Thymus (tissue), 11 donors: ENCODE data around the gene IL1RAPL1. TPM values are rescaled to one million over a fixed set of nuclear protein-coding genes. Genes with fewer than 3 reads are reported as not detected.

Experiments used
- DNase-seq, 9 donors: peaks; one replicate each; pipeline ENCODE4 v3.0.0-alpha.2; 2013; ENCODE audit warnings: low spot score in 9 of 9, low read depth in 6 of 9, missing footprints in 1 of 9
- H3K27ac ChIP-seq, 2 donors: one replicate each; pipeline ENCODE4 v1.5.1; 2013; ENCODE audit warnings: control low read depth in 1 of 2, low read depth in 1 of 2, low read length in 1 of 2, mild to moderate bottlenecking in 1 of 2, moderate library complexity in 1 of 2
- H3K27me3 ChIP-seq, 2 donors: one replicate each; pipeline ENCODE4 v1.5.1; 2013; ENCODE audit warnings: low read length in 1 of 2; ENCODE audit not compliant: control insufficient read depth in 2 of 2, insufficient read depth in 1 of 2
- H3K36me3 ChIP-seq, 2 donors: one replicate each; pipeline ENCODE4 v1.5.1; 2013; ENCODE audit warnings: low read length in 1 of 2, mild to moderate bottlenecking in 1 of 2, moderate library complexity in 1 of 2; ENCODE audit not compliant: control insufficient read depth in 2 of 2, insufficient read depth in 2 of 2
- H3K4me1 ChIP-seq, 2 donors: one replicate each; pipeline ENCODE4 v1.5.1; 2013; ENCODE audit warnings: low read length in 2 of 2; ENCODE audit not compliant: control insufficient read depth in 2 of 2, insufficient read depth in 2 of 2
- H3K4me3 ChIP-seq, 2 donors: one replicate each; pipeline ENCODE4 v1.5.1; 2013; ENCODE audit warnings: low read length in 2 of 2, control low read depth in 1 of 2, mild to moderate bottlenecking in 1 of 2
- H3K9me3 ChIP-seq, 2 donors: one replicate each; pipeline ENCODE4 v1.5.1; 2013; ENCODE audit warnings: low read length in 1 of 2, mild to moderate bottlenecking in 1 of 2; ENCODE audit not compliant: control insufficient read depth in 2 of 2, insufficient read depth in 1 of 2
- WGBS: extraction: QIAGEN DNeasy Blood & Tissue Kit; methylation state at CpG from one replicate; pipeline ENCODE4 v1.1.7; 2013; 5-methylcytosine and 5-hydroxymethylcytosine counted together
- polyA plus RNA-seq: library from polyadenylated mRNA; stranded (reverse); fragments of 200-250 nt; gene quantifications from one replicate; pipeline ENCODE4 v1.2.3, GENCODE V29; 2013
- total RNA-seq: library from RNA; stranded (reverse); fragments of 120-200 nt; gene quantifications from one replicate; pipeline ENCODE4 v1.2.4, GENCODE V29; 2013
- donor health status: healthy.

Gene IL1RAPL1
- total and polyA plus RNA-seq, 2 donors: 0.02 to 0.33 TPM

GRCh38 chrX:28584025-28584424 is 3.2 kb upstream of the IL1RAPL1 start:
- H3K27me3 ChIP-seq: peaks cover 0 to 13% of the 10 kb centered on the region in 2 donors
- H3K9me3 ChIP-seq: no peaks in the 10 kb centered on the region
- no peak overlapping the region for H3K4me3 ChIP-seq
- no peak overlapping the region for H3K27ac ChIP-seq
- H3K4me1 ChIP-seq: no peaks in the 10 kb centered on the region
- no peaks in the 10 kb centered on the region for H3K36me3 ChIP-seq
- DNase-seq: no peak

- DNase-seq: no peak
- 18% methylated on average over 10 of the region's 10 CpGs for WGBS
- no peak overlapping the region for H3K27ac ChIP-seq
- no peak overlapping the region for H3K4me3 ChIP-seq
- peaks cover 0 to 13% of the 10 kb centered on the region in 2 donors for H3K27me3 ChIP-seq
- H3K9me3 ChIP-seq: no peaks in the 10 kb centered on the region
- H3K36me3 ChIP-seq: no peaks in the 10 kb centered on the region
- no peaks in the 10 kb centered on the region for H3K4me1 ChIP-seq
Observed at GRCh38 chrX:28585767-28586166, 1.5 kb upstream of the IL1RAPL1 start.

DNA sequence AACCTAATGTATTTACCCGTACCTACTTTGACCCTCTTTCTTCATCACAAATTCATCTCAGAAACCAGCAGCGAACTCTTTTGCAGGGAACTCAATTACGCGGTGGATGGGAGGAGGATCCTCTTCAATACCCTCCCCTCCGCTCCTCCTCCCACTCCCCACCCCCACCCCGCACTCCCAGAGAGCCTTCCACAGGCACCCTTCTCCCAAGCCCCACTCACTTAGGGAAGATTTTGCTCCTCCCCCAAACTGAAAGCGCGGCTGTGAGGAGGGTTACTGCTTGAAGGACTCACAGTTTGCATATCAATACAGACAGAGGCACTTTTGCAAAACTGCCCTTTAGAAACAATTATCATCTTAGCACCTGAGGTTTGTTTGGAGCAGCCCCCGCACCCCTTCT is 960 bp upstream of the IL1RAPL1 start:
- Histone ChIP-seq H3K27me3 (peaks cover 0 to 13% of the 10 kb centered on the region in 2 donors), H3K36me3 (no peaks in the 10 kb centered on the region), H3K9me3 (no peaks in the 10 kb centered on the region), H3K4me1 (no peaks in the 10 kb centered on the region), H3K4me3 (no peak overlapping the region), H3K27ac (no peak overlapping the region)
- 5% methylated on average over 9 of the region's 9 CpGs for WGBS
- DNase-seq: no peak

- Histone ChIP-seq H3K9me3 (no peaks in the 10 kb centered on the region), H3K27ac (no peak overlapping the region), H3K36me3 (no peaks in the 10 kb centered on the region), H3K4me1 (no peaks in the 10 kb centered on the region), H3K4me3 (no peak overlapping the region), H3K27me3 (peaks cover 0 to 13% of the 10 kb centered on the region in 2 donors)
- 91% methylated on average over 5 of the region's 5 CpGs for WGBS
- DNase-seq: no peak
Observed at GRCh38 chrX:28589046-28589445, 1.8 kb downstream of the IL1RAPL1 start.

GRCh38 chrX:28590396-28590795 is 3.1 kb downstream of the IL1RAPL1 start:
- H3K36me3 ChIP-seq: no peaks in the 10 kb centered on the region
- no peaks in the 10 kb centered on the region for H3K4me1 ChIP-seq
- H3K27ac ChIP-seq: no peak overlapping the region
- no peak for DNase-seq
- 95% methylated on average over 2 of the region's 2 CpGs for WGBS
- H3K9me3 ChIP-seq: no peaks in the 10 kb centered on the region
- peaks cover 0 to 12% of the 10 kb centered on the region in 2 donors for H3K27me3 ChIP-seq
- no peak overlapping the region for H3K4me3 ChIP-seq

- 98% methylated on average over 7 of the region's 7 CpGs for WGBS
- H3K27ac ChIP-seq: no peak overlapping the region
- H3K4me1 ChIP-seq: no peaks in the 10 kb centered on the region
- H3K4me3 ChIP-seq: no peak overlapping the region
- H3K27me3 ChIP-seq: peaks cover 0 to 2% of the 10 kb centered on the region in 2 donors
- H3K36me3 ChIP-seq: no peaks in the 10 kb centered on the region
- no peaks in the 10 kb centered on the region for H3K9me3 ChIP-seq
- no peak for DNase-seq
Observed at GRCh38 chrX:28591542-28591941, 4.3 kb downstream of the IL1RAPL1 start.

GRCh38 chrX:28595346-28595745 is 8.1 kb downstream of the IL1RAPL1 start:
- no peak overlapping the region for H3K4me3 ChIP-seq
- no peak overlapping the region for H3K27ac ChIP-seq
- WGBS: 91% methylated on average over 3 of the region's 3 CpGs
- H3K27me3 ChIP-seq: no peaks in the 10 kb centered on the region
- no peaks in the 10 kb centered on the region for H3K36me3 ChIP-seq
- no peaks in the 10 kb centered on the region for H3K9me3 ChIP-seq
- no peaks in the 10 kb centered on the region for H3K4me1 ChIP-seq
- DNase-seq: no peak

DNA sequence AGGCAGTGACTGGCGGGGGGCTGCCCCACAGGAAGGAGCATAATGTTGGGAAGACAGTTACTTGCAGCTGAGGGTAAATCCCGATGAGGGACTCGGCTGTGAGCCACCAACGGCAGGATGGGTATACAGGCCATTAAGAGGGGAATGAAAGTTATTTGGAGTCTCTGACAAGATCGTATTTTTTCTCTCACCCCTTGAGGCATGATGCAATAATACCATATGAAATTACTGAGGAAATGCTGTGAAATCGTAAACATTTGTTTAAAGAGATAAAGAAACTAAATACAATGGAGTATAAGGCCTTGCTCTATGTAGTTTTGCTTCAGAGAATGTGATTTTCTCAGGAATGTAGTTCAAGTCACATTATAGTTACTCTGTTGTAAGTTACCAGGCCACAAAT is 12.7 kb downstream of the IL1RAPL1 start:
- Histone ChIP-seq H3K4me1 (no peaks in the 10 kb centered on the region), H3K9me3 (no peaks in the 10 kb centered on the region), H3K4me3 (no peak overlapping the region), H3K27ac (no peak overlapping the region), H3K36me3 (no peaks in the 10 kb centered on the region), H3K27me3 (no peaks in the 10 kb centered on the region)
- WGBS: 96% methylated on average over 6 of the region's 6 CpGs
- DNase-seq: no peak

- no peak overlapping the region for H3K27ac ChIP-seq
- no peaks in the 10 kb centered on the region for H3K9me3 ChIP-seq
- WGBS: 89% methylated on average over 2 of the region's 2 CpGs
- H3K36me3 ChIP-seq: no peaks in the 10 kb centered on the region
- H3K27me3 ChIP-seq: no peaks in the 10 kb centered on the region
- H3K4me1 ChIP-seq: no peaks in the 10 kb centered on the region
- no peak overlapping the region for H3K4me3 ChIP-seq
- DNase-seq: no peak
Observed at GRCh38 chrX:28609003-28609402, 21.8 kb downstream of the IL1RAPL1 start.
